DND-41 (cell line): ENCODE data around the gene EFCAB9.

Experiments
- ATAC-seq: fragments of 200-7000 bp; cut with Tn5 transposase; 3 replicates; pipeline ENCODE4 v1.9.1; 2021; ENCODE audit warnings: low read depth; ENCODE audit not compliant: insufficient read depth
- DNase-seq: peaks from one replicate; pipeline ENCODE4 v3.0.0-alpha.2; 2020
- H2AFZ ChIP-seq: 2 replicates; pipeline ENCODE4 v1.6.0; 2012; ENCODE audit warnings: low read depth, low read length
- H3K27ac ChIP-seq: 2 replicates; pipeline ENCODE4 v1.5.1; 2012; ENCODE audit warnings: low read length, inconsistent platforms
- H3K27me3 ChIP-seq: fragments of 200-600 bp; sonication (generic); 2 replicates; pipeline ENCODE4 v1.6.0; 2012; ENCODE audit warnings: low read length, mild to moderate bottlenecking, inconsistent platforms; ENCODE audit not compliant: insufficient read depth, poor library complexity
- H3K36me3 ChIP-seq: 2 replicates; pipeline ENCODE4 v1.5.1; 2012; ENCODE audit warnings: low read length, inconsistent platforms; ENCODE audit not compliant: insufficient read depth
- H3K4me1 ChIP-seq: 2 replicates; pipeline ENCODE4 v1.5.1; 2012; ENCODE audit warnings: mild to moderate bottlenecking, low read length; ENCODE audit not compliant: insufficient read depth
- H3K4me2 ChIP-seq: 2 replicates; pipeline ENCODE4 v1.6.0; 2012; ENCODE audit warnings: mild to moderate bottlenecking, moderate library complexity, low read length, inconsistent platforms; ENCODE audit not compliant: insufficient read depth
- H3K4me3 ChIP-seq, 2 experiments: fragments of 200-600 bp in 1 of 2; shearing (Covaris generic) in 1 of 2; 2 replicates each; pipeline ENCODE4 v1.5.1; 2012 to 2016; ENCODE audit warnings: inconsistent platforms in 2 of 2, low read length in 2 of 2, mild to moderate bottlenecking in 2 of 2, low read depth in 1 of 2, moderate library complexity in 1 of 2
- H3K79me2 ChIP-seq: 2 replicates; pipeline ENCODE4 v1.6.0; 2012; ENCODE audit warnings: low read length, inconsistent platforms; ENCODE audit not compliant: insufficient read depth
- H3K9ac ChIP-seq: 2 replicates; pipeline ENCODE4 v1.6.0; 2012; ENCODE audit warnings: low read depth, mild to moderate bottlenecking, inconsistent platforms, low read length, moderate library complexity
- H3K9me3 ChIP-seq: 2 replicates; pipeline ENCODE4 v1.5.1; 2012; ENCODE audit warnings: low read length, moderate library complexity, mild to moderate bottlenecking, inconsistent platforms; ENCODE audit not compliant: insufficient read depth, severe bottlenecking
- H4K20me1 ChIP-seq: 2 replicates; pipeline ENCODE4 v1.6.0; 2012; ENCODE audit warnings: low read length; ENCODE audit not compliant: insufficient read depth
- CTCF ChIP-seq: IDR thresholded peaks from 2 replicates; pipeline ENCODE4 v1.5.1; 2012; ENCODE audit warnings: borderline replicate concordance, low read length, moderate library complexity, mild to moderate bottlenecking; ENCODE audit not compliant: poor library complexity, severe bottlenecking; ENCODE audit errors: extremely low read depth
- EZH2 ChIP-seq: IDR thresholded peaks from 3 replicates; pipeline ENCODE4 v1.6.1; 2012; ENCODE audit warnings: borderline replicate concordance, low read depth, mild to moderate bottlenecking, moderate library complexity, low read length, inconsistent platforms; ENCODE audit not compliant: severe bottlenecking

EFCAB9 gene

GRCh38 chr5:172245046-172245445 lies 51.1 kb downstream of the EFCAB9 start:
- H3K79me2 ChIP-seq, result peaks cover 42% of the 10 kb centered on the region
- H3K4me1 ChIP-seq, result 0 out of 2 replicates have a peak, but pooled peaks cover under 1% of the 10 kb centered on the region
- DNase-seq (no peak), ATAC-seq (no peak)
- peaks cover 9% of the 10 kb centered on the region; the same call in 1 of the 2 replicates for H4K20me1 ChIP-seq
- no peaks in the 10 kb centered on the region for H3K27me3 ChIP-seq
- H3K9me3 ChIP-seq, result no peaks in the 10 kb centered on the region
- H3K4me3 ChIP-seq, result no peak overlapping the region
- H3K4me2 ChIP-seq, result no peak overlapping the region
- H3K27ac ChIP-seq, result no peak overlapping the region
- TF ChIP-seq CTCF, result no peak
- TF ChIP-seq EZH2, result no peak
- H2AFZ ChIP-seq, result no peak overlapping the region
- no peak overlapping the region for H3K9ac ChIP-seq
- no peaks in the 10 kb centered on the region for H3K36me3 ChIP-seq

- H2AFZ ChIP-seq, result no peak overlapping the region
- H3K9ac ChIP-seq, result no peak overlapping the region
- H3K27ac ChIP-seq, result no peak overlapping the region
- H3K27me3 ChIP-seq, result no peaks in the 10 kb centered on the region
- H3K79me2 ChIP-seq, result peaks cover 47% of the 10 kb centered on the region
- no peak for TF ChIP-seq EZH2
- no peak for TF ChIP-seq CTCF
- no peak overlapping the region for H3K4me3 ChIP-seq
- H3K9me3 ChIP-seq, result no peaks in the 10 kb centered on the region
- no peaks in the 10 kb centered on the region for H3K4me1 ChIP-seq
- no peaks in the 10 kb centered on the region for H3K36me3 ChIP-seq
- no peak overlapping the region for H3K4me2 ChIP-seq
- peaks cover 9% of the 10 kb centered on the region; the same call in 1 of the 2 replicates for H4K20me1 ChIP-seq
- no peak for ATAC-seq
- DNase-seq, result no peak
Measured at GRCh38 chr5:172245703-172246125, 51.7 kb downstream of the EFCAB9 start.

DNA sequence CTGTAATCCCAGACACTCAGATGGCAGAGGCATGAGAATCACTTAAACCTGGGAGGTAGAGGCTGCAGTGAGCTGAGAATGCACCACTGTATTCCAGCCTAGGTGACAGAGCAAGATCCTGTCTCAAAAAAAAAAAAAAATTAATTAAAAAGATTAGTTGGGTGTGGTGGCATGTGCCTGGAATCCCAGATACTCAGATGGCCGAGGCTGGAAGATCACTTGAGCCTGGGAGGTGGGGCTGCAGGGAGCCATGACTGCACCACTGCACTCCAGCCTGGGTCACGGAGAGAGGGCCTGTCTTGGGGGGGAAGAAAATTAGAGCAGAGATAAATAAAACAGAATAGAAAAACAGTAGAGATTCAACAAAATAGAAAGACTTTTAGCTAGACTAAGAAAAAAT lies 54.7 kb downstream of the EFCAB9 start:
- H3K4me1 ChIP-seq, result no peaks in the 10 kb centered on the region
- DNase-seq, result no peak
- no peak overlapping the region for H3K4me2 ChIP-seq
- H4K20me1 ChIP-seq, result peaks cover 6% of the 10 kb centered on the region; the same call in 1 of the 2 replicates
- no peaks in the 10 kb centered on the region for H3K27me3 ChIP-seq
- no peak overlapping the region for H3K27ac ChIP-seq
- peaks cover 54% of the 10 kb centered on the region for H3K79me2 ChIP-seq
- TF ChIP-seq CTCF (no peak), EZH2 (no peak)
- H2AFZ ChIP-seq, result no peak overlapping the region
- no peak for ATAC-seq
- peaks cover 11% of the 10 kb centered on the region for H3K9me3 ChIP-seq
- H3K36me3 ChIP-seq, result no peaks in the 10 kb centered on the region; the same call in 1 of the 2 replicates
- H3K4me3 ChIP-seq, result no peak overlapping the region
- H3K9ac ChIP-seq, result no peak overlapping the region

- TF ChIP-seq CTCF, result no peak
- no peak for TF ChIP-seq EZH2
- DNase-seq, result no peak
- no peak overlapping the region for H2AFZ ChIP-seq
Measured at GRCh38 chr5:172251419-172251818, 57.4 kb downstream of the EFCAB9 start.

More at GRCh38 chr5:172251419-172251818, 57.4 kb downstream of the EFCAB9 start:
- no peak overlapping the region for H3K4me3 ChIP-seq
- H3K4me2 ChIP-seq, result no peak overlapping the region
- H3K27ac ChIP-seq, result no peak overlapping the region
- no peaks in the 10 kb centered on the region for H3K4me1 ChIP-seq
- peaks cover 6% of the 10 kb centered on the region; the same call in 1 of the 2 replicates for H4K20me1 ChIP-seq
- peaks cover 12% of the 10 kb centered on the region for H3K36me3 ChIP-seq
- H3K9me3 ChIP-seq, result peaks cover 15% of the 10 kb centered on the region
- no peak overlapping the region for H3K9ac ChIP-seq
- no peaks in the 10 kb centered on the region for H3K27me3 ChIP-seq
- H3K79me2 ChIP-seq, result peaks cover 37% of the 10 kb centered on the region
- no peak for ATAC-seq
